MM.1S (cell line): Measurements from ENCODE around the gene STX10.

Experiments used
- CTCF ChIP-seq: fragments of 300-600 bp; sonication (generic); IDR thresholded peaks from 2 replicates; pipeline ENCODE4 v1.5.1; 2016; ENCODE audit warnings: antibody characterized with exemption, low read length, mixed read lengths
- EZH2 ChIP-seq: fragments of 300-600 bp; sonication (generic); optimal IDR thresholded peaks from 2 replicates; pipeline ENCODE3; 2017; ENCODE audit warnings: low read depth, mild to moderate bottlenecking, antibody characterized with exemption, low read length, mixed read lengths

- TF ChIP-seq CTCF (no peak), EZH2 (no peak)
Measured at GRCh38 chr19:13100841-13101589, 49.2 kb downstream of the STX10 start.
